ENCODE measurements around the gene VWF.

The VWF gene

GRCh38 chr12:5972387-5972786 lies 152.1 kb downstream of the VWF start:
- no peak for DNase-seq

- no peak for DNase-seq
Observed at GRCh38 chr12:5971194-5971850, 153.1 kb downstream of the VWF start.

GRCh38 chr12:5969974-5970690 lies 154.3 kb downstream of the VWF start:
- no peak for DNase-seq

DNA sequence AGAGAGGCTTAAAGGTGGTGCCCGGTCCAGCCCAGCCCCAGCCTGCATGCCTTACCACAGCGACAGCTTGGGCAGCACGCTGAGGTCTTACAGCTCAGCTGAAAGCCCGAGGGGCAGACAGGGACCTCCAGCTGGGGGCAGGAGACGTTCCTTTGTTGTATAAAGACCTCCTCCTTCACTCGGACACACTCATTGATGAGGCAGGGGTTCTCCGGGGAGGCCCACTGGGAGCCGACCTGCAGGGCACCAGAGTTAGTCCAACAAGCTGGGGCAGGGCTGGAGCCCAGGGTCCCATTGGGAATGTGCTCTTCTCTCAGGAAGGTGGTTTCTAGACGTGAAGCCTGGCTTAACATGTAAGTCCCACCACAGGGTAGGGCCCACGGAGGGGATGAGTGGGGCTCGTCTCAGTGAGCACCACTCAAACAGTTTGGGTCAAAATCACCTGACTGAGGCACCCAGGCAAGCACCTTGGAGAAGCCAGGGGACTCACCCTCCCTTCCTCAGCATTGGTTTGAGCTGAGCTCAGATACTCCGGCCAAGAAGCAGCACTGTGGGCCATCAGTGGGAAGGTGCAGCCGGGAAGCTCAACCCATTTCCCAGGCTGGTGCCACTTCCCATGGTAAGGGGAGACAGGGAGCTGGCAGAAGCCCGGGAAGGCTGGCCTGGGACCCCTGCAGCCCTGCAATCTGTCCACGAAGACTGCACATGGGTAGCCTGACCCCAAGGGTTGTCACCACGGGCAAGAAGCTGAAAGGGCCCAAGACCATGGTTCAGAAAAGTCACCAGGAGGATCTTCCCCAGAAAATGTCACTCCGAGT lies 155.1 kb downstream of the VWF start:
- no peak for DNase-seq

DNA sequence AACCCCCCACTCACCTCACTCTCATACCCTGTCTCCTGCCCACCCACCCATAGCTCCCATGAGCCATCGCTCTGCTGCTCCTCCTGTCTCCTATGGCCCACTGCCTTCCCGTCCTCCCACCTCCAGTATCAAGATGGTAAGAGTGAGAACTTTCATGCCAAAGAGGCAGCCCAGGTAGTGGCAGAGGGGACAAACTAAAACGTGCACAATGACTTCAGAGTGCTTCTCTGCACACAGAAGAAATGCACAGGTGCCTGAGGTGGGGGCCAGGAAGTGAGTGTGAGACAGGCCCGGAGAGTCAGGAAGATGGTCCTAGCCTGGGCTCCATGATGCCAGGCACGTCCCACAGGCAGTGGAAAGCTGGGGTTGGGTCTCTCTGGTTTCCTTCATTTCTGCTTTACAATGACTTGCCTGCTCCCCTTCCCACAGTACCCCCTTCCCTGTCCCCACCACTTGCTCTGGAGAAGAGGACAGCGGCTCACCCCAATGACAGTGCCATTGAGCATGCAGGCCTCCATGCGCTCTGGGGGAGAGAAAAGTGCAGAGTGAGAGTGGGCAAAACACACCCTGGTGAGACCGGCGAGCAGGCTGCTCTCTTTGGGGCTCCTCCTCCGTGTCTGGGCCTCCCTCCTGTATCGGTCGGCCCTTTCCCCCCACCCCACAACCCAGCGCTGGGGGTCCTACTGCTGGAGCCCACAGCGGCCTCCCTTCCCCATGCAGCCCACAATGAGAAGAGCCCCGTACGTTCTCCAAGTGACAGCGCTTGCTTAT lies 156.6 kb downstream of the VWF start:
- no peak for DNase-seq

DNA sequence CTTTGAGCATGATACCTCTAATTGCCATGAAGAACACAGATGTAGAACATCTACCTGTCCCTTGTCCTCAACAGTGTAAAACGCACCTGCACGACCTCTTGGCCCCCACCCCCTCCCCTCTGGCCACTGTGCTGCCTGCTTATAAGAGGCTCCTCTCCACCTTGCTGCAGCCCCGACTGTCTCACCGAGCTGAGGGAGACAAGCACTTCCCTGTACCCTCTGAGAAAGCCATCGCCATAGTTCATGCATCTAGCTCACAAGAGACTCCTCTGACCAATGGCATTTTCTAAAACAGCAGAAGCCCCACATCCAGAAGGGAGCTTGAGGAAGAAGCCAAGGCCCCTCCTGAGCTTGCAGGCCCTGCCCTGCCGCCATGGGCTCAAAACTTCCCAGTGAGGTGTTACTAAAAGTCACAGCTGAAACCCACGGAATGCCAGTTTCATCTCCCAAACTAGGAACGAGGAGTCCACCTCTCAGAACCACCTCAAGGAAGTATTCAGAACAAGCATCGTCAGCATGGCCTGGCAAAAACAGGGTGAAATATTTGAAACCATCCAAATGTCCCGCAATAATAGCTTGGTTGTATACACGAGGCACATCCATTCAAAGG lies 157.9 kb downstream of the VWF start:
- DNase-seq: no peak

DNA sequence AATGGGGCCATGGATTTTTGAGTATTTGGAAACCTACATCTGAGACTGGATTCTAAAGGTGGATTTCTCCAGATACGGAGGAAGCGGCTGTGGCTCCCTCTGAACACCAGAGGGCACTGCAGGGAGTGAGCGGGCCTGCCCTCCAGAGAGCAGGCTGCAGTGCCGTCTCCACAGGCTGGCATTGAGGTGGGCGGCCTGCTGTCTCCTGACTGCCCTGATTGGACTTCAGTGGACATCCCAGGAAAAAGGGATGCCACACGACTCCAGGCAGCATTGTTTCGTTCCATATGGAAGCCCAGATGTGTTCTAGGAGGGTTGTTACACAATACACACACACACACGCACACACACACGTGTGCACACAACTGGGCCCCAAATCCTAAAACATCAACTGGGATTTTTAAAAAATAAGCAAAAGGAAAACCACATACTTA lies 158.5 kb downstream of the VWF start:
- no peak for DNase-seq

DNA sequence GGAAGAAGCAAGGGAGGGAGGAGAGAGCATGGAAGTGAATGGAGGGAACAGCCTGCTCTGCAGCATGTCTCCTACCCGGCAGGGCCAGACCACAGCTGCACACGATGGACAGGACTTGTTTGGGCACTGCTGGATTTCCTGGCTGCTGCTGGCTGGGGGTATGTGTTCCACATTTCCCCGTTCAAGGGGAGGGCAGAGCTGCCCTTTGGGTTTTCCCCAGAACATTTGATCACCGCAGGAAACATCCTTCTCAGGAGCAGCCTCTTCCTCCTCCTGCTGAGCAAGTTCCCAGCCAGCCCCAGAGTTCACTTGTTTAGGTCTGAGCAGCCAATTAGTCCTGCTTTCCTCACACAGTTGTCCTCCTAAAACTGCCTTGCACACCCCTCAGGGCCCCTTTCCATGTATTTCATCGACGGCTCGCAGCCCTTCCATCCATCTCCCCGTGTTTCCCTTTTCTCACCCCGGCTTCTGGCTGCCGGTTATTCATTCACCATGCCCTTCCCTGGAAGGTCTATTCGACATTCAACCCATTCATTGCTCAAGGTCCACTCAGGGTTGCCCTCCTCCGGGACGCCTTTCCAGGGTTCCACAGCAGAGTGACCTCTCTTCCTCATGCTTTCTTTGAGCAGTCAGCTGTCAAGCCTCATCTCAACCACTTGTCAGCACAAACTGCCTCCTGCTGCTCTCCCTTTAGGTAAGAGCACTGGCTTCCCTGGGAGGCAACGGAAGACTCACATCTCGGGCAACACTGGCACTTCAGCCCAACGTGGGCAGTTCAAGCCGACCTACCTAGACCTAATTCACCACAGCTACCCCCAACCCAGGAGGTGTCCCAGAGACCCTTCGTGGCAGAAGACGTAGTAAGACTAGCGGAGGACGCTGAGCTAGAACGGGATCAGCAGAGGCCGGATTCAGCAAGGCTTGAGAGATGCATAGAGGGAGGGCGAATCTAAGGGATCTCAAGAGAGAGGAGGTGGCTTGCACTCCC lies 159.3 kb downstream of the VWF start:
- DNase-seq: no peak

DNA sequence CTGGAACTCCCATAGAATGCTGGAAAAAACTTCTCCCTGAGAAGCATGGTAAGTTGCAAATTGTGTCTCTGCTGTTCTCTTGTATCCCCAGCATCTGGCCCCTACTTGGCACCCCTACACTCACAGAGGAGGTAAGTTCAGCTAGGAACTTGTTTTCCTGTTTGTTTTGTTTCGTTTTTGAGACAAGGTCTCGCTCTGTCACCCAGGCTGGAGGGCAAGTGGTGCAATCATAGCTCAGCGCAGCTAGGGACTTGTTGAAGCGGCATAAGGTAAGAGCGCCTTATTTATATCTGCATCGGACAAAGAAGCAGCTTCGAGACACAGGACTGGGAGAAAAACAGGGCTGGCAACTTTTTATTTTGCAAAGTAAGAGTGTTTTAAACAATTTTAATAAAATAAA lies 161.0 kb downstream of the VWF start:
- DNase-seq: no peak

DNA sequence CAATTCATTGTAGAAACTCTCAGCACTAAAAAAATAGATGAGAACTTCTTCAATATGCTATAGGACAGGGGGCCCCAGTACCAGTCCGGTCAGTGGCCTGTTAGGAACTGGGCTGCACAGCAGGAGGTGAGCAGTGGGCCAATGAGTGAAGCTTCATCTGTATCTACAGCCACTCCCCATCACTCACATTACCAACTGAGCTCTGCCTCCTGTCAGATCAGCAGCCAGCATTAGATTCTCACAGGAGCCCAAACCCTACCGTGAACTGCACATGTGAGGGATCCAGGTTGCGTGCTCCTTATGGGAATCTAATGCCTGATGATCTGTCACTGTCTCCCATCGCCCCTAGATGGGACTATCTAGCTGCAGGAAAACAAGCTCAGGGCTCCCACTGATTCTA lies 163.7 kb downstream of the VWF start:
- no peak for DNase-seq

GRCh38 chr12:5956987-5957386 lies 167.5 kb downstream of the VWF start:
- no peak for DNase-seq

DNA sequence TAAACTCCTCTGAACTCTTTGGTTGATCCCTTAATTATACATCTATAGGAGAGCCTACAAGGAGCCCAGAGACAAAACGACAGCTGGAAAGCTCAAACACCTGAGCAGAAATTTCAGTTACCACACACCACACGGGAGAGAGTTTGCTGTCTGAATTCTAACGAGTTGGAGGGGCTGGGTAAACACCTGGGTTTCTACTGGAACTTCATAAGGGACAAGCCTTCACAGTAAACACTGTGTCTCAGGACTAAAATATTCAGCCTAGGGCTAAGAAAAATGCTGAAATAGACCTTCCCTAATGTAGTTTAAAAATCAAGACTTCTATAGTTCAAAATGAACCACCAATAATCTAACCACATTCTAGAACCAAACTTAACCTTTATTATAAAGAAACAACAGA lies 169.8 kb downstream of the VWF start:
- no peak for DNase-seq

DNA sequence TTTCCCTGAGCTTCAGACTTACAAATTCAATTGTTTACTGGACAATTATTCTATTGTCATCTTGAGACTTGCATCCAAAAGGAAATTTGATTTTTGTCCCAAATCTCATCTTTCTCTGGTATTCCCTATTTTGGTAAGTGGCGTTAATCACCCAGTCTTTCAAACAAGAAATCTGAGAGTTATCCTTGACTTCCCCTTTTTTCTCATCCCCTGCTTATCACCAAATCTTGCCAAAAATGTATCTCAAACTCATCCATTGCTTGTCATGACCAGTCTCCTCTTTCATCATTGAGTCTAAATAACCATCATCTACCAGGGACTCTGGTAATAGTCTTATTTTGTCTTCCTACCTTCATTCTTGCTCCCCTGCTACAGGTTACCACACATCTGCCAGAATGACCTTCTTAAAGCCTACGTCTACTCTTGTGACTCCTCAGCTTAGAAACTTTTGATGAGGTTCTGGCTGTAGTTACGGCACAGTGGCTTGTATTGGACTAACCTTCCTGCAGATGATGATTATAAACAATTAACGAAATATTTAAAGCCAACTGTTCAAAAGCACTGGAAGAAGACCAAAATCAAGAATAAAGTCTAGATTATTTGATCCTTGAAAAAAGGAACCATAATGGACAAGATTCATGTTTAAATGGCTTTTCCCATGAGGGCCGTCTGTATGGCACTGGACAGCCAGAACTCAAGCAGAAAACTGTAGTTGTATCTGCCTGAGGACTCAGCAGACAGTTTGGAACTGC lies 170.5 kb downstream of the VWF start:
- no peak for DNase-seq

DNA sequence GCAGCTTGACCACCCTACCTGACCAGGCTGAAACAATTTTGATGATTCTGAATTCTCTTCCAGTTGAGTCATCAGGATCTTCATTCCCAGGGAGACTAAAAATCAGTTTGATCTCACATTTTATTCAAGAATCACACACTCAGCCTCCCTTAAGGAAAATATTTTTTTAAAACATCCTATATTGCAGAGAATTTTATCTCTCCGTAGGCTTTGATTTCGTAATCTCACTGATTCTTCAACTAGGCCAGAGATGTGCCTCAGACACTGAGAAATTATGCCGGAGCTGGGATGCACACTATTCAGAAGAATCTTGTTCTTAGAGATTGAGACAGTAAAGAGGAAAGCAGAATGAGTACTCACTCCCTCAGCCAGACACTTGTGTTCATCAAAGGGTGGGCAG lies 172.4 kb downstream of the VWF start:
- DNase-seq: no peak

GRCh38 chr12:5948696-5949095 lies 175.8 kb downstream of the VWF start:
- no peak for DNase-seq

- DNase-seq: no peak
Observed at GRCh38 chr12:5947006-5947405, 177.5 kb downstream of the VWF start.

- DNase-seq: no peak
Observed at GRCh38 chr12:5946388-5946787, 178.1 kb downstream of the VWF start.

GRCh38 chr12:5945071-5946008 lies 179.1 kb downstream of the VWF start, which contains the start of gene ANO2:
TSS of gene ANO2 (minus strand) at chr12:5945259. CDS start at chr12:5945217, 42 bp downstream.
- peak; percentile 27 for DNase-seq

DNA sequence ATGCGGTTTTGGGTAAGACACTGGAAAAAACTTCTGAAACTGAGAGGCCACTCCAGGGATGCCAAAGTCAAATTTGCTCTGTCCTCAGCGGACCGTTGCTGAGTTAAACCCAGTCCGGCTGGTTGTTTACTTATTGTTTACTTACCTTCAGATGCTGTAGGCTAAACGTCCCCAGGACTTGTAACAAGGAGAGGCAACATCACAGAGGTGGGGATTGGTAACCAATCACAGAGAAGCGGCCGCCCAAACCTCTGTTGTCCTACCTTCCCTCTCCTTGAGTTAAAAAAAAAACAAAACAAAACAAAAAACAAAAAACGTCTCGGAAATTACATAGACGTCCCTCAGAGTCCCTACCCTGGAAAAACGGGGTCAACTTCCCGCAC lies 179.8 kb downstream of the VWF start:
- DNase-seq: no peak
